Measurements from ENCODE around the gene ZBTB20.

GRCh38 chr3:114619771-114620170 lies 527.3 kb downstream of the ZBTB20 start:
- TF ChIP-seq CTCF (conservative IDR thresholded peaks at IDR 0.05 in 1 of 2, IDR thresholded peaks at IDR 0.05 in 1 of 2; ENCODE audit: low read depth in 1 of 2, low read length in 2 of 2) (no peak), EZH2 (IDR thresholded peaks at IDR 0.05; ENCODE audit: low read length, missing control alignments) (no peak)
